Smooth muscle cell (in vitro differentiated cells): ENCODE measurements around the gene LRP2BP. TPM values are rescaled to one million over a fixed set of nuclear protein-coding genes. Genes with fewer than 3 reads are reported as not detected.

ENCODE experiments used
- DNase-seq: peaks from one replicate; lab custom pipeline; 2025; ENCODE audit not compliant: unreplicated experiment; lab: John Stamatoyannopoulos, UW
- H2AFZ ChIP-seq: fragments of 200-600 bp; sonication (generic); 2 replicates; pipeline ENCODE4 v1.6.0; 2016; ENCODE audit warnings: antibody characterized with exemption, low read depth, mild to moderate bottlenecking
- H3F3A ChIP-seq: fragments of 200-600 bp; sonication (generic); 2 replicates; pipeline ENCODE4 v1.6.0; 2017; ENCODE audit warnings: antibody characterized with exemption, low read depth
- H3K27ac ChIP-seq: fragments of 200-600 bp; sonication (generic); 2 replicates; pipeline ENCODE4 v1.5.1; 2016; ENCODE audit warnings: low read depth, mild to moderate bottlenecking
- H3K27me3 ChIP-seq: fragments of 200-600 bp; sonication (generic); 2 replicates; pipeline ENCODE4 v1.6.1; 2016; ENCODE audit warnings: low read depth, mild to moderate bottlenecking
- H3K36me3 ChIP-seq: fragments of 200-600 bp; sonication (generic); 2 replicates; pipeline ENCODE4 v1.5.1; 2016; ENCODE audit warnings: low read depth
- H3K4me1 ChIP-seq: fragments of 200-600 bp; sonication (generic); 2 replicates; pipeline ENCODE4 v1.5.1; 2016; ENCODE audit warnings: low read depth
- H3K4me2 ChIP-seq: fragments of 200-600 bp; sonication (generic); 2 replicates; pipeline ENCODE4 v1.6.0; 2016; ENCODE audit warnings: mild to moderate bottlenecking
- H3K4me3 ChIP-seq: fragments of 200-600 bp; sonication (generic); 2 replicates; pipeline ENCODE4 v1.5.1; 2016; ENCODE audit warnings: mild to moderate bottlenecking
- H3K79me2 ChIP-seq: fragments of 200-600 bp; sonication (generic); 2 replicates; pipeline ENCODE4 v1.6.0; 2016; ENCODE audit warnings: low read depth, mild to moderate bottlenecking
- H3K9ac ChIP-seq: fragments of 200-600 bp; sonication (generic); 2 replicates; pipeline ENCODE4 v1.6.0; 2016; ENCODE audit warnings: low read depth
- H3K9me3 ChIP-seq: fragments of 200-600 bp; sonication (generic); replicated peaks from 2 replicates; pipeline ENCODE4 v1.5.1; 2016; ENCODE audit warnings: low read depth
- H4K20me1 ChIP-seq: fragments of 200-600 bp; sonication (generic); 2 replicates; pipeline ENCODE4 v1.6.0; 2016; ENCODE audit warnings: low read depth
- CTCF ChIP-seq: fragments of 200-600 bp; sonication (generic); IDR thresholded peaks from 2 replicates; pipeline ENCODE4 v1.5.1; 2017; ENCODE audit warnings: borderline replicate concordance, mild to moderate bottlenecking, antibody characterized with exemption; ENCODE audit not compliant: insufficient read depth, poor library complexity, severe bottlenecking
- WGBS: methylation state at CpG from one replicate; pipeline ENCODE4 v1.1.7; 2016; ENCODE audit warnings: low lambda C conversion rate; 5-methylcytosine and 5-hydroxymethylcytosine counted together
- polyA plus RNA-seq: library from polyadenylated mRNA; unstranded; fragments of >200 nt; fragmentation: Nextera tagmentation; extraction: Ambion mirVana; gene quantifications from 2 replicates; pipeline ENCODE4 v1.2.1, GENCODE V29; 2016
- total RNA-seq: library from RNA; depleted of rRNA; stranded (reverse); fragments of >200 nt; gene quantifications from 2 replicates; pipeline ENCODE4 v1.2.3, GENCODE V29; 2014

LRP2BP gene
- total and polyA plus RNA-seq, 2 experiments from 2014 or later: 0.48 to 1.4 TPM

GRCh38 chr4:185361872-185362271 lies 33.9 kb downstream of the LRP2BP start:
- WGBS: 98% methylated on average over 3 of the region's 3 CpGs
- Histone ChIP-seq H3F3A (no peaks in the 10 kb centered on the region), H3K36me3 (no peaks in the 10 kb centered on the region), H2AFZ (no peak overlapping the region), H3K4me2 (no peak overlapping the region), H4K20me1 (no peaks in the 10 kb centered on the region), H3K9ac (no peak overlapping the region), H3K9me3 (no peaks in the 10 kb centered on the region), H3K4me3 (no peak overlapping the region), H3K4me1 (peaks cover 6% of the 10 kb centered on the region), H3K27me3 (no peaks in the 10 kb centered on the region), H3K27ac (no peak overlapping the region), H3K79me2 (no peaks in the 10 kb centered on the region)
- no peak for DNase-seq
- no peak for TF ChIP-seq CTCF

- Histone ChIP-seq H3K9ac (no peak overlapping the region), H2AFZ (no peak overlapping the region)
- DNase-seq: no peak
Observed at GRCh38 chr4:185359767-185360446, 35.8 kb downstream of the LRP2BP start.

DNA sequence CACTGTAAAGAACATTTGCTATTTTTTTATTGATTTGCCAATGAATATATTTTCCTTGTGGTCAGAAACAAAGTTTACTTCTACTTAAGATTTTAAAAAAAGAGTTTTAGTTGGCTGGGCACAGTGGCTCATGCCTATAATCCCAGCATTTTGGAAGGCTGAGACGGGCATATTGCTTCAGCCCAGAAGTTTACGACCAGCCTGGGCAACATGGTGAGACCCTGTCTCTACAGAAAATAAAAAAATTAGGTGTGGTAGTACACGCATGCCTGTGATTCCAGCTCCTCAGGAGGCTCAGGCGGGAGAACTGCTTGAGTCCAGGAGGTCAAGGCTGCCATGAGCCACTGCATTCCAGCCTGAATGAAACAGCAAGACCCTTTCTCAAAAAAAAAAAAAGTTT lies 36.8 kb downstream of the LRP2BP start:
- Histone ChIP-seq H3K4me2 (no peak overlapping the region), H3K9ac (no peak overlapping the region)
- 84% methylated on average over 4 of the region's 4 CpGs for WGBS

More at GRCh38 chr4:185359767-185360446, 35.8 kb downstream of the LRP2BP start:
- WGBS: 52% methylated on average over 8 of the region's 8 CpGs
- Histone ChIP-seq H3K27me3 (no peaks in the 10 kb centered on the region), H3K27ac (peak overlapping the region; percentile 44), H3F3A (no peaks in the 10 kb centered on the region), H4K20me1 (no peaks in the 10 kb centered on the region), H3K9me3 (no peaks in the 10 kb centered on the region), H3K79me2 (no peaks in the 10 kb centered on the region), H3K36me3 (no peaks in the 10 kb centered on the region), H3K4me2 (peak overlapping the region; percentile 2), H3K4me1 (peaks cover 6% of the 10 kb centered on the region), H3K4me3 (no peak overlapping the region)
- TF ChIP-seq CTCF: no peak

More for the DNA sequence above, 36.8 kb downstream of the LRP2BP start:
- DNase-seq: no peak
- Histone ChIP-seq H2AFZ (no peak overlapping the region), H4K20me1 (no peaks in the 10 kb centered on the region), H3K4me1 (peaks cover 6% of the 10 kb centered on the region), H3K36me3 (no peaks in the 10 kb centered on the region), H3K9me3 (no peaks in the 10 kb centered on the region), H3K27me3 (no peaks in the 10 kb centered on the region), H3K27ac (peak overlapping the region; percentile 44), H3F3A (no peaks in the 10 kb centered on the region), H3K4me3 (no peak overlapping the region), H3K79me2 (no peaks in the 10 kb centered on the region)
- TF ChIP-seq CTCF: no peak
